ENCODE measurements around the gene ADGRV1.

- TF ChIP-seq CEBPB (IDR thresholded peaks at IDR 0.05) = no peak
- no peak for TF ChIP-seq MAX (IDR thresholded peaks at IDR 0.05)
- TF ChIP-seq YY1 (IDR thresholded peaks at IDR 0.05; ENCODE audit: low read depth) = no peak
- TF ChIP-seq EP300 (IDR thresholded peaks at IDR 0.05; ENCODE audit: borderline replicate concordance) = no peak
- no peak for TF ChIP-seq REST (IDR thresholded peaks at IDR 0.05; ENCODE audit: low read depth)
- no peak for TF ChIP-seq EGR1 (IDR thresholded peaks at IDR 0.05)
- no peak for TF ChIP-seq NFIC (IDR thresholded peaks at IDR 0.05)
- no peak for TF ChIP-seq TAF1 (IDR thresholded peaks at IDR 0.05; ENCODE audit: low read depth)
- TF ChIP-seq TCF12 (IDR thresholded peaks at IDR 0.05; ENCODE audit: low read depth) = no peak
Observed at GRCh38 chr5:91028499-91028956, 469.9 kb downstream of the ADGRV1 start.
